IMR-90 (cell line): Measurements from ENCODE around the gene DOCK1. TPM values are rescaled to one million over a fixed set of nuclear protein-coding genes. Genes with fewer than 3 reads are reported as not detected.

Experiments used
- ATAC-seq: fragments of 200-7000 bp; cut with Tn5 transposase; 2 replicates; pipeline ENCODE4 v1.9.1; 2020; ENCODE audit warnings: low read depth, mild to moderate bottlenecking, moderate library complexity
- BruUV-seq: library from RNA; stranded (reverse); fragments of 400-500 nt; replicated peaks from 2 replicates; lab custom pipeline; 2021; lab: Mats Ljungman, UMichigan
- CTCF ChIA-PET: fragments of 300-600 bp; formaldehyde crosslinking; extraction: SDS; loops from one replicate; lab custom pipeline; 2021; ENCODE audit warnings: antibody characterized with exemption; lab: Yijun Ruan, JAX
- POLR2A ChIA-PET: fragments of 300-600 bp; sonication (Branson Sonifier 250); formaldehyde crosslinking; loops from one replicate; lab custom pipeline; 2022; ENCODE audit warnings: antibody characterized with exemption; ENCODE audit not compliant: unreplicated experiment; lab: Charles Lee
- DNase-seq: peaks from one replicate; pipeline ENCODE4 v3.0.0; 2013
- H2AFZ ChIP-seq: replicated peaks from 2 replicates; pipeline ENCODE3; 2013; ENCODE audit warnings: low read length, mild to moderate bottlenecking; ENCODE audit not compliant: poor library complexity
- H2AK5ac ChIP-seq: 2 replicates; pipeline ENCODE4 v1.6.1; 2013; ENCODE audit warnings: low read depth, low read length, inconsistent platforms
- H2AK9ac ChIP-seq: replicated peaks from 2 replicates; pipeline ENCODE3; 2013; ENCODE audit warnings: mild to moderate bottlenecking, low read depth, low read length, moderate library complexity; ENCODE audit not compliant: poor library complexity
- H2BK120ac ChIP-seq: 2 replicates; pipeline ENCODE4 v1.6.1; 2013; ENCODE audit warnings: low read depth, low read length, inconsistent platforms
- H2BK15ac ChIP-seq: 3 replicates; pipeline ENCODE4 v1.6.1; 2013; ENCODE audit warnings: low read depth, low read length, inconsistent platforms
- H2BK20ac ChIP-seq: 2 replicates; pipeline ENCODE4 v1.6.1; 2013; ENCODE audit warnings: low read depth, mild to moderate bottlenecking, inconsistent platforms, low read length, moderate library complexity
- H2BK5ac ChIP-seq: 2 replicates; pipeline ENCODE4 v1.6.1; 2013; ENCODE audit warnings: mild to moderate bottlenecking, low read depth, low read length, inconsistent platforms; ENCODE audit not compliant: poor library complexity, severe bottlenecking
- H3K14ac ChIP-seq: replicated peaks from 2 replicates; pipeline ENCODE4 v1.6.1; 2013; ENCODE audit warnings: low read depth, low read length, inconsistent platforms
- H3K18ac ChIP-seq: 2 replicates; pipeline ENCODE4 v1.6.1; 2013; ENCODE audit warnings: low read depth, low read length, control low read depth
- H3K23ac ChIP-seq: 2 replicates; pipeline ENCODE4 v1.6.1; 2013; ENCODE audit warnings: low read depth, low read length, inconsistent platforms
- H3K27ac ChIP-seq: 2 replicates; pipeline ENCODE4 v1.5.1; 2013; ENCODE audit warnings: mild to moderate bottlenecking, control low read depth, low read length; ENCODE audit not compliant: insufficient read depth
- H3K27me3 ChIP-seq: 2 replicates; pipeline ENCODE4 v1.6.1; 2013; ENCODE audit warnings: low read length; ENCODE audit not compliant: control insufficient read depth, insufficient read depth
- H3K36me3 ChIP-seq: 2 replicates; pipeline ENCODE4 v1.6.1; 2013; ENCODE audit warnings: low read length, mixed read lengths; ENCODE audit not compliant: control insufficient read depth, insufficient read depth
- H3K4ac ChIP-seq: 2 replicates; pipeline ENCODE4 v1.6.1; 2013; ENCODE audit warnings: low read depth, low read length, inconsistent platforms
- H3K4me1 ChIP-seq: 2 replicates; pipeline ENCODE4 v1.6.1; 2013; ENCODE audit warnings: low read length, mixed read lengths; ENCODE audit not compliant: control insufficient read depth, insufficient read depth
- H3K4me2 ChIP-seq: 2 replicates; pipeline ENCODE4 v1.6.1; 2013; ENCODE audit warnings: low read depth, mild to moderate bottlenecking, control low read depth, low read length, moderate library complexity
- H3K4me3 ChIP-seq: 2 replicates; pipeline ENCODE4 v1.5.1; 2013; ENCODE audit warnings: low read depth, mild to moderate bottlenecking, control low read depth, low read length, moderate library complexity; ENCODE audit not compliant: insufficient read depth
- H3K56ac ChIP-seq: 2 replicates; pipeline ENCODE4 v1.6.1; 2013; ENCODE audit warnings: low read length, inconsistent platforms; ENCODE audit not compliant: insufficient read depth; ENCODE audit errors: extremely low read depth
- H3K79me1 ChIP-seq, 2 experiments: 2 replicates each; pipeline ENCODE4 v1.6.1; 2013; ENCODE audit warnings: low read length in 2 of 2, inconsistent platforms in 1 of 2, low read depth in 1 of 2
- H3K9ac ChIP-seq: 2 replicates; pipeline ENCODE4 v1.6.1; 2013; ENCODE audit warnings: low read depth, low read length, control low read depth
- H3K9me1 ChIP-seq: 2 replicates; pipeline ENCODE4 v1.6.1; 2013; ENCODE audit warnings: low read length, inconsistent platforms; ENCODE audit not compliant: insufficient read depth
- H3K9me3 ChIP-seq: 2 replicates; pipeline ENCODE4 v1.6.1; 2013; ENCODE audit warnings: low read length; ENCODE audit not compliant: control insufficient read depth, insufficient read depth
- H4K20me1 ChIP-seq: 2 replicates; pipeline ENCODE4 v1.6.1; 2013; ENCODE audit warnings: low read length, inconsistent platforms; ENCODE audit not compliant: insufficient read depth
- H4K5ac ChIP-seq: 2 replicates; pipeline ENCODE4 v1.6.1; 2013; ENCODE audit warnings: mild to moderate bottlenecking, low read depth, low read length, control low read depth
- H4K8ac ChIP-seq, 2 experiments: 2 replicates each; pipeline ENCODE4 v1.6.1; 2013; ENCODE audit warnings: low read depth in 2 of 2, low read length in 2 of 2, control low read depth in 1 of 2, inconsistent platforms in 1 of 2
- H4K91ac ChIP-seq: 2 replicates; pipeline ENCODE4 v1.6.1; 2013; ENCODE audit warnings: low read depth, low read length, inconsistent platforms; ENCODE audit not compliant: insufficient read depth
- FOS ChIP-seq: fragments of 150-350 bp; IDR thresholded peaks from 2 replicates; pipeline ENCODE4 v1.6.1; 2016; ENCODE audit warnings: low read depth, low read length
- MAZ ChIP-seq: IDR thresholded peaks from 2 replicates; pipeline ENCODE4 v1.6.1; 2012; ENCODE audit warnings: low read depth, mild to moderate bottlenecking, low read length, improper control_type of control experiment, moderate library complexity, borderline replicate concordance
- MXI1 ChIP-seq: IDR thresholded peaks from 2 replicates; pipeline ENCODE4 v1.6.1; 2012; ENCODE audit warnings: low read depth, mild to moderate bottlenecking, low read length, moderate library complexity, borderline replicate concordance
- NFE2L2 ChIP-seq: fragments of 150-350 bp; IDR thresholded peaks from 2 replicates; pipeline ENCODE4 v1.6.1; 2016; ENCODE audit warnings: low read depth, mild to moderate bottlenecking, low read length
- POLR2A ChIP-seq: IDR thresholded peaks from 2 replicates; pipeline ENCODE4 v1.6.1; 2012; ENCODE audit warnings: mild to moderate bottlenecking, low read depth, low read length
- RCOR1 ChIP-seq: IDR thresholded peaks from 2 replicates; pipeline ENCODE4 v1.6.1; 2012; ENCODE audit warnings: mild to moderate bottlenecking, low read length, improper control_type of control experiment; ENCODE audit not compliant: insufficient replicate concordance
- WGBS, 2 experiments: methylation state at CpG; one replicate each; pipeline versions ENCODE4 v1.1.5 to v1.1.7; 2013; ENCODE audit warnings: missing lambda C conversion rate in 2 of 2; ENCODE audit not compliant: insufficient read length in 1 of 2; ENCODE audit errors: extremely low coverage in 2 of 2; 5-methylcytosine and 5-hydroxymethylcytosine counted together
- dilution Hi-C: fragments of 300-500 bp; cut with HindIII; formaldehyde crosslinking; loops from one replicate; pipeline ENCODE4 v1.14.3; 2018; ENCODE audit warnings: low sequenced_read_pairs; ENCODE audit not compliant: unreplicated experiment
- in situ Hi-C: fragments of 300-500 bp; cut with MboI; formaldehyde crosslinking; loops from 3 replicates; pipeline ENCODE4 v1.14.3; 2019; ENCODE audit warnings: low sequenced_read_pairs, inconsistent platforms, mixed read lengths
- intact Hi-C: fragments of 100-400 bp; cut with micrococcal nuclease; formaldehyde crosslinking; loops from 2 replicates; pipeline ENCODE4 v1.10.0; 2022
- polyA plus RNA-seq, 3 experiments: library from polyadenylated mRNA; depleted of rRNA; stranded (reverse); fragments of >200 nt; gene quantifications; 2 replicates each; pipeline ENCODE4 v1.2.3, GENCODE V29; 2012; ENCODE audit warnings: low replicate concordance in 1 of 3
- total RNA-seq: library from RNA; depleted of rRNA; stranded (reverse); fragments of >200 nt; gene quantifications from 2 replicates; pipeline ENCODE4 v1.2.3, GENCODE V29; 2012
- TF ChIP-seq, protein P1 (sequence below): conservative IDR thresholded peaks from 2 replicates; pipeline ENCODE4 v1.5.1; 2012; ENCODE audit warnings: mild to moderate bottlenecking, low read depth, low read length, improper control_type of control experiment

Gene DOCK1
- total and polyA plus RNA-seq, 2 of the 4 experiments (the other 2 are of a cell fraction), result 28.2 to 71.0 TPM

DNA sequence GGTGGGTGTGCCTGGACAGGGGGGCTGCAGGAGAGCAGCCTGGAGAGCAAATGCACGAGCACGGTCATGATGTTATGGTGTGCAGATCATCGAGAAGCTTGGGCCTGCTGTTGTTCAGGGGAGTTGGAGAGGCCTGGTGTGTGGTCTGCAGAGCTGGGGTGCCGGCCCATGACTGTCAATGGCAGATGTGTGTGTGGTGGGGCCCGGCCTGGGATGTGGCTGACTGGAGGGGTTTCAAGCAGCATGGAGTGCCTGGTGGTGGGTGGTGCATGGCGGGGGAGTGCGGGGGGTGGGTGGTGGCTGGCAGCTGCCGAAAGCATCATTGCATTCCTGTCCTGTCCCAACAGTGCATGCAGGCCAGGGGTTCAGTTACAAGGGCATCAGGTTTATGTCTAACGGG lies 122.6 kb downstream of the DOCK1 start:
- intact Hi-C loops, result no loop called here
- peaks cover 70% of the 10 kb centered on the region for H3K36me3 ChIP-seq
- no peak for ATAC-seq

More for the DNA sequence above, 122.6 kb downstream of the DOCK1 start:
- Histone ChIP-seq H3K27me3 (no peaks in the 10 kb centered on the region), H4K5ac (no peak overlapping the region), H3K4me3 (no peak overlapping the region), H3K9ac (no peak overlapping the region), H4K91ac (no peak overlapping the region), H4K8ac (no peak overlapping the region), H3K9me3 (no peaks in the 10 kb centered on the region), H3K4me2 (no peak overlapping the region), H3K79me1 (peaks cover 10 to 23% of the 10 kb centered on the region in 2 experiments; a peak in 3 of 4 replicates), H3K4me1 (no peaks in the 10 kb centered on the region; the same call in 1 of the 2 replicates), H2AK5ac (no peak overlapping the region), H2AFZ (no peak overlapping the region), H3K18ac (no peak overlapping the region), H4K20me1 (no peaks in the 10 kb centered on the region), H3K9me1 (no peaks in the 10 kb centered on the region; the same call in none of the 2 replicates), H3K56ac (no peak overlapping the region), H3K23ac (no peak overlapping the region), H3K27ac (no peak overlapping the region), H2BK15ac (no peak overlapping the region), H2BK120ac (no peak overlapping the region), H3K14ac (no peak overlapping the region), H2BK5ac (no peak overlapping the region), H2AK9ac (no peak overlapping the region), H2BK20ac (no peak overlapping the region), H3K4ac (no peak overlapping the region)
- WGBS, 2 experiments, result 96% methylated on average over 3 of the region's 9 CpGs; no CpG with 5 or more reads in 1 of the 2 experiments
- no TSS peak for BruUV-seq
- DNase-seq, result no peak
- POLR2A ChIA-PET, result no interaction called here
- dilution Hi-C loops, result no loop called here
- CTCF ChIA-PET, result no interaction called here
- TF ChIP-seq POLR2A (no peak), FOS (no peak), NFE2L2 (no peak), RCOR1 (no peak), MAZ (no peak), MXI1 (no peak)
- TF ChIP-seq, protein P1, sequence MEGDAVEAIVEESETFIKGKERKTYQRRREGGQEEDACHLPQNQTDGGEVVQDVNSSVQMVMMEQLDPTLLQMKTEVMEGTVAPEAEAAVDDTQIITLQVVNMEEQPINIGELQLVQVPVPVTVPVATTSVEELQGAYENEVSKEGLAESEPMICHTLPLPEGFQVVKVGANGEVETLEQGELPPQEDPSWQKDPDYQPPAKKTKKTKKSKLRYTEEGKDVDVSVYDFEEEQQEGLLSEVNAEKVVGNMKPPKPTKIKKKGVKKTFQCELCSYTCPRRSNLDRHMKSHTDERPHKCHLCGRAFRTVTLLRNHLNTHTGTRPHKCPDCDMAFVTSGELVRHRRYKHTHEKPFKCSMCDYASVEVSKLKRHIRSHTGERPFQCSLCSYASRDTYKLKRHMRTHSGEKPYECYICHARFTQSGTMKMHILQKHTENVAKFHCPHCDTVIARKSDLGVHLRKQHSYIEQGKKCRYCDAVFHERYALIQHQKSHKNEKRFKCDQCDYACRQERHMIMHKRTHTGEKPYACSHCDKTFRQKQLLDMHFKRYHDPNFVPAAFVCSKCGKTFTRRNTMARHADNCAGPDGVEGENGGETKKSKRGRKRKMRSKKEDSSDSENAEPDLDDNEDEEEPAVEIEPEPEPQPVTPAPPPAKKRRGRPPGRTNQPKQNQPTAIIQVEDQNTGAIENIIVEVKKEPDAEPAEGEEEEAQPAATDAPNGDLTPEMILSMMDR, result no peak
- in situ Hi-C loops, result no loop called here
